Ecto neural progenitor cell (in vitro differentiated cells): ENCODE data around the gene APP.
"Not testable (repeated sequence)": the region's sequence is repeated elsewhere in the genome, so short reads cannot be mapped to it uniquely, and the experiment has no call there.

Experiments used
- DNase-seq: peaks from one replicate; pipeline ENCODE4 v3.0.0-alpha.2; 2018; ENCODE audit warnings: low spot score

The APP gene

DNA sequence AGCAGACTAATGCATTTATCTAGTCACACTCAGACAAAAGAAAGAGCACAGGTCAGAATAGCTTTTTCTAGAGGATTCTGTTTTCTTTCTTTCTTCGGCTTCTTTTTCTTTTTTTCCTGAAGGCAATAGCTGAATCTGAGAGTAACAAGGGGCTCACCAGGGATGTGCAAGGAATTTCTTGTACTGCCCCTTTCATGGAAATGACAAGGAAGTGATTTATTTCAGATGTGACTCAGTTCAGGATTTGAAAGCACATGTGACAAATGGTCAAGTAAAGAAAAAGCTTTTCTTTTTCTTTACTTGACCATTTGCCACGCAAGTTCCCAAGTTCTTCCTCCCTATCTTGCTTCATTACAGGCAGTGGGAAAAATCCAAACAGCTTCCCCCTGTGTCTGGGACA lies 233.8 kb downstream of the APP start:
- DNase-seq = no peak

DNA sequence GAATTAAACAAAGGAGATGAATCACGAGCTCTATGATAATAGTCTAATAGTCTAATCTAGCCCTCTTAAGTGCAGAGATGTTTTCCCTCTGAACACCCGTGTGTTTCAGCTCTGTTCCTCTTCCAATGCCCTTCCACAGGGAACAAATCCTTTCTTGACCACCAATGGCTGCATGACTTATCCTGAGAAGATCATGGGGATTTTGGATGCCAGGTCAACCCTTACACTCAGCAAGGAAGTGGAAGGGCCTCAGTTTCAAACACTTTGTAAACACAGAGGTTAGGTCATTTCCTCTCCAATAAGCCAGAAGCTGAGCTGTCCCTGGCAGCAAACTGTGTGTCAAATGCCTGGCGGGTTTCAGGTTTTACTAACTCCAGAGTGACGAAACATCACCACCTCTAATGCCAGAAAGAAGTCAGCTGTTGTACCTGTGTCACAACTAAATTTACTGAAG lies 235.8 kb downstream of the APP start:
- no peak for DNase-seq

DNA sequence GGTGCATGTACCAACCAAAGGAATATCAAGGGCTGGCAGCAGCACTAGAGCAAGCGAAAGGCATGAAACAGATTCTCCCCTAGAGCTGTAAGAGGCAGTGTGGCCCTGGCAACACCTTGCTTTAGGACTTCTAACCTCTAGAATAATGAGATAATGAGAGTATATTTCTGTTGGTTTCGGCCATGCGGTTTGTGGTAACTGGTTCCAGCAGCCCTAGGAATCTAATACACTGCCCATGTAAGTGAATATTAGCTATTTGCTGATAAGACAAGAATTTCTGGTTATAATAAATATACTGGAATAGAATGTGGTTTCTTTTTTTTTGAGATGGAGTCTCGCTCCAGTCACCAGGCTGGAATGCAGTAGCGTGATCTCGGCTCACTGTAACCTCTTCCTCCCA lies 236.4 kb downstream of the APP start:
- DNase-seq = no peak

DNA sequence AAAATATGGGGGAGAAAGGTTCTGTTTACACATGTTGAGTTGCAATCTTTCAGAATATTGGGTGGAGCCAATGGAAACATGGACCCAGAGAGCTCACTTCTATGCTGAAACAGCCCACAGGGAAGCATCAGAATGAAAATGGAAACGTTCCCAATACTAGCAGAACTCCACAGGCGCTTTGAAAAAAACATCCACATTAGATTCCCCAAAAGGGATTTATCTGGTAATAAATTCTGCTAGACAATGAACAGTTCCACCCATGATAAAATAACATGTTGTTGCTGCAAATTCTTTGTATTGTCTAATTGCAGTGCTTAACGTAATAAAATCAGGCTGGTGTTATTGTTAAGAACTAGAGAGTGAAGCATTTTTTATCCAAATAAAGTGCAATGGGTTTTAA lies 238.8 kb downstream of the APP start:
- no peak for DNase-seq

DNA sequence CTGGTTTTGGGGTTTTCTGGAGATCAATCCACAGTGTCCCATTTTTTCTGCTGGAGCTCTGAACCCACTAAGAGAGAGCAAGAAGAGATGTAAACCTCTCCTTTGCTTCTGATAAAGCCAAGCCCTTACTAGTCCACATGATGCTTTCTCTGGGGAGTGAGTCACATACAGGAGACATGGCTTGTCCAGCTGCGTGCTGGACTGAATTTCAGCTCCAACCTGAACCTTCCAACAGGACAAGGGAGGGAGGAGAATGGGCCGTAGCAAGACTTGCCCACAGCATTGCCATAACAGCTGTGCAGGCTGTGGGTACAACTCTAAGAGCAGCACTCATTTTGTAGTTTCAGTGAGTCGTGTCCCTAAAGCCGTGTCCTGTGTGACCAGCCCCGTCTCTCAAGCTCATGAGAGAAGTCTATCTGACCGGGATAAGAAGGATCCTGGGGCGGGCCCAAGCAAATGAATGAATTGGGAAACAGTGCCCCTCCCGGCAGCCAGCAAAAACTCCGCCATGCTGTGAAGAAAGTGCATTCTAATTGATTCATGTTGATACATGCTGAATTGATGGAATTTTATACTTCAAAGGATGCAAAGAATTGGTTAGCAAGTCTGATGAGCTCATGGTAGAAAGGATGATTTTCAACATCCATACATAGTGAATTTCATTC lies 240.6 kb downstream of the APP start:
- DNase-seq = no peak

DNA sequence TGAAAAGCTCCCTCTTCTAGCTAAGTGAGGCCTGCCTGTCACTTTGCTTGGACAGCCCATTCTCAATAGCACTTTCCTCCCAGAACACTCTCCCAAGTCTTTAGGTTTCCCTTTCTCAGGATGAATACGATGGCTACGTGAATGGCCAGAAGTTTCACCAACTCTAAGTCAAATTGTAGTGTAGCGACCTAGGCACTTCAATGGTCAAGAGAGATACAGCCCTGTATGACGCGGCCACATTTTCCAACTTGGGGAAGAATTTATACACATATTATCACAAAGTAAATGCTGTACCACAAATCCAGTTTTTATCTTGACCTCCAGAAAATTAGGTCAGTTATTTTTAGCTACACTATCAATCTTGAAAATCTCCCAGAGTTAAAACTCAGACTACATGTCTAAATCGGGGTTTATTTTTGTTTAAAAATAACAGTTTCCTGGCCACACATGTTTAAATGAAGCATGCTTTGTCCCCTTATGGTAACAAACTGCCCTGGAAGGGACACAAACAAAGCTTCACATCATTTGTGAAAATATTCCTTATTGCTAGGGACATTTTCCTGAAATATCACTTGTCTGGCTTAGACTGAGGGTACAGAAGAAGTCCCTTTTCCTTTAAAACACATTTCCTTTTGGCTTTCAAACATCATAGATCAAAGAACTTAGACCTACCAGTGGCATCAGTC lies 243.2 kb downstream of the APP start:
- DNase-seq = no peak

DNA sequence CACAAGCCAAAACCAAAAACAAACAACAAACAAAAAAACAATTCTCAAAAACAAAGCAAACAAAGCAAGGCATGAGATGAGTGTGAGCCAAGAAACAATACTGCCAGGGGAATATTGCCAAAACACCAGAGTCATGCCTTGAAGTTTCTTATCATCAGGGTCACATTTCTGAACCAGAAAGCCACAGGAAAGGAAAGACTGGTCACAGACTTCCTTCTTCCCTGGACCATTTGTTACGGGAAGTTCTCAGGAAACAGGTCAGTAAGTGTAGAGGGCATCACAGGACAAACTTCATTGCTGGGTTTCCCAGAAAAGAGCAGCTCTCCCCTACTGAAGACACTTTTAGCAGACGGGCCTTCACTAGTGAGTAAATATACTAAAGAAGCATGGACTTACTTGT lies 244.6 kb downstream of the APP start:
- DNase-seq = no peak

DNA sequence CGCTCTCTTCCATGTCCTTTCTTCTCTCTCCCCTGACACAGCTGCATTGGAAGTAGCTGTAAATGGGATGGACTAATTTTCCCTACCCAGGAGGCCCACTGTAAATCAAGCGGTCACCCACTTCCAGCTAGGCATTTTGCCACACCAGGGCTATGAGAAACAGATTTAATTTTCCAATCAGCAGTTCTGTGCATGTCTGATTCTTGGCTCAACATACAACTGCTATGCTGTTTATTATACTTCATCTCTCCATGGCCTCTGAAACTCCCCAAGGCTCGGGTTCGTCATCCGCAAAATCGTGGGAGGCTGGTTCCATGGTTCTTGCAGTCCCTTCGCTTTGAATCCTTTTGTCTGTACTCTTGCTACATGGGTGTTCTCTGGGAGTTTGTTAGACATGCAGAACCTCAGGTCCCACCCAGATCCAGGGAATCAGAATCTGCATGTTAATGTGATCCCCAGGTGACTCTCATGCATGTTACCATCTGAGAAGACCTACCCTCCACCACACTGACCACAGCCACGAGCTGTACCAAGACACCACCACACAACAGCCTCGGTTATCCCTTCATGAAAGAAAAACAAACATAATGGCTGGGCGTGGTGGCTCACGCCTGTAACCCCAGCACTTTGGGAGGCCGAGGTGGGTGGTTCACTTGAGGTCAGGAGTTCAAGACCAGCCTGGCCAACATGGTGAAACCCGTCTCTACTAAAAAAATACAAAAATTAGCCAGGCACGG lies 245.3 kb downstream of the APP start:
- no peak for DNase-seq

DNA sequence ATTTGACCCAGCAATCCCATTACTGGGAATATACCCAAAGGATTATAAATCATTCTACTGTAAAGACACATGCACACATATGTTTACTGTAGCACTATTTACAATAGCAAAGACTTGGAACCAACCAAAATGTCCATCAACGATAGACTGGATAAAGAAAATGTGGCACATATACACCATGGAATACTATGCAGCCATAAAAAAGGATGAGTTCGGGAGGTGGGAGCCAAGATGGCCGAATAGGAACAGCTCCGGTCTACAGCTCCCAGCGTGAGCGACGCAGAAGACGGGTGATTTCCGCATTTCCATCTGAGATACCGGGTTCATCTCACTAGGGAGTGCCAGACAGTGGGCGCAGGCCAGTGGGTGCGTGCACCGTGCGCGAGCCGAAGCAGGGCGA lies 252.4 kb downstream of the APP start:
- not testable (repeated sequence) for DNase-seq

DNA sequence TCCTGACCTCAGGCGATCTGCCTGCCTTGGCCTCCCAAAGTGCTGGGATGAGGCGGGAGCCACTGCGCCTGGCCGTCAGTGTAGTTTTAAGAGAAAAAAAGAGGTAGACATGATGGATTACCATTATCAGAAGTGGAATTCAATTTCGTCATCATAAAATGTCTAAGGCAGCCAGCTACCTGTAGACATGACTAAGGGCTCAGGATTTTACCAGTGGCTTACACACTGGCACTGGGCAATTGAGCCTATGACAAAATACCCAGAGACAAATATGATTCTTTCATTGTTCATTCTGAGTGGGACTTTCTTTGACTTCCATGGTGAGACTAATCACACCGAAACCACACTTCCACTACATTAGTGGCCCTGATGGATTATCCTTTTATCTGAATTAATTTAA lies 254.3 kb downstream of the APP start:
- DNase-seq = no peak

DNA sequence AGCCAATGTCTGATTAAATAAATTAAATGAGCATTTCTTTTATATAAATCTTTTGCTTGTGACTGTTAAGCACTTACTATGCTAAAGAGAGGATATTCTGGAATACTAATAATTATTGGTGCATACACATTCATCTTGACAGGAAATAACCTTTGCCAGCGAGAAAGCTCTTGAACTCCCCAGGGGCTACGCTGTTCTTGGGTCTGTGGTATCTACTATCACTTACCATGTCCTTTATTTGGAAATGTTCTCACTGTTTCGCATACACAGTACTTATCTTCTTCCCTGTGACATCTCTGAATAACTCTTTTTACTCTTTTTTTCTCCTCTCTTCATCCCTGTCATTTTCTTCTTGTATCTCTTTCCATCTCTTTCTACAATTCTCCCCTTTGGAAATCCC lies 257.1 kb downstream of the APP start:
- no peak for DNase-seq

DNA sequence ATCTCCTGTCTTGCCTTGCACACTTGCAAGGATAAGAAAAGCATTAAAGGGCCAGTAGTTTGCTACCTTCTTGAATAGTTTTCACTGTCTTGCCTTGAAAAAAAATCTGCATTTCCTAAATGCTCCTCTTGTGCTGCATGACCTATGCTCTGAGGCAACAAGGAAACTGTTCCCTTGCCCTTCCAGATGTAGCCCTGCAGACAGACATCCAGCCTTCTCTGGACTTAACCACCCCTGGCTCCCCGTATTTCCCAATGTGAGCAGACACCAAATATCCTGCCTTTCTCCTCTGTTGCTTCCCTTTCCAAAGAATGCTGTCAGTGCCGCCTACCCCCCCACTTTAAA lies 258.2 kb downstream of the APP start:
- DNase-seq = no peak

DNA sequence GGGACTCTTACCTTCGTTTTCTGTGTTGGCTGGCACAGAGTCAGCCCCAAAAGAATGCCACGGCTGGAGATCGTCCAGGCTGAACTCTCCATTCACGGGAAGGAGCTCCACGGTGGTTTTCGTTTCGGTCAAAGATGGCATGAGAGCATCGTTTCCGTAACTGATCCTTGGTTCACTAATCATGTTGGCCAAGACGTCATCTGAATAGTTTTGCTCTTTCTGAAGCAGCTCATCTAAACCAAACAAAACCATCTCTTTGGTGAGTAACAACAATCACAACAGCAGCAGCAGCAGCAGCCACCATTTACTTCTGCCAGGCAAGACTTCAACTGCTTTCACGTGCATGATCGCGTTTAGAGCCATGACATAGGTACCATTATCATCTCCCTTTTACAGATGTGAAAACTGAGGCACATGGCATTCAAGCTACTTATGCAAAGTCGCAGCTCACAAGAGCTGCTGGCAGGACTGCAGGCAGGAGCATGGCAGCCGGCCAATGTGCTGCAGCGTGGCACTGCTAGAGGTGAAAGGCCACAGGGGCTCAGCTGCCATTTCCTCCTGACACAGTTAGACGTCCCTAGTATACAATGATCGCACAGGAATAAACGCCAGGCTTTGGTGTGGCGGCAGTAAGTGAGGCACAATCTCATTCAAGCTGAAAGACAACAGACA lies 258.7 kb downstream of the APP start:
- no peak for DNase-seq

DNA sequence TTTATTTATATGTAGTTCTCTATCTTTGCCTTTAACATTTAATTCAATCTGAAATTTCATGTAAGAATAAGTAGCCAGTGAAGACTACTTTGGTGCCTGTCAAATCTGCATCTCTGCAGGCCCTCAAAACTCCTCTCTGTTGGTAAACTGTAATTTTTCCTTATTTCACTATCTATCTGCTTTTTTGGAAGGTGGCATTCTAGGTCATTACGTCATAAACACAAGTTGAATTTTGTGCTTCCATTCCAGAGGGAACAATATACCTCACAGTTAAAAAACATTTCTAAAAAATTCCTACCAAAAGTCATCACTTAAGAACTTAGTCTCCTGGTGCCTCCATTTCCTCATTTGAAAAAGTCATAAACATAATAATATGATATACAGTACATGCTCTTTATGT lies 259.8 kb downstream of the APP start:
- no peak for DNase-seq

DNA sequence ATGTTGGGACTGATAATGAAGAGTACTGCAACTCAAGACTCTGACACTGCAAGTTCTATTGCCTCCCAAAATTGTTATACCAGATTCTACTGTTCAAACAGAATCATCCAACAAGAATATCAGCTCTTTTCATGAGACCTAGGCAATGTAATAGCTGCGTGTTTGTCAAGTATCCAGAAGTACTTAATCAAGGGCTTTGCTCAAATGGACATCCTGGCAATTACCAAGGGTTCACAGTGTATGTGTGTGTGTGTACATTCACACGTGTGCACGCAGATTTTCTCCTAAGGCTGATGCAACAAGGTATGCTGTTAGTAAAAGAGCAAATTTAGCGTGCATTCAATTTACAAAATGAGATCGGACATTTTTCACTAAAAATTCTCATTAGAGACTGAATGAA lies 261.2 kb downstream of the APP start:
- DNase-seq = no peak

DNA sequence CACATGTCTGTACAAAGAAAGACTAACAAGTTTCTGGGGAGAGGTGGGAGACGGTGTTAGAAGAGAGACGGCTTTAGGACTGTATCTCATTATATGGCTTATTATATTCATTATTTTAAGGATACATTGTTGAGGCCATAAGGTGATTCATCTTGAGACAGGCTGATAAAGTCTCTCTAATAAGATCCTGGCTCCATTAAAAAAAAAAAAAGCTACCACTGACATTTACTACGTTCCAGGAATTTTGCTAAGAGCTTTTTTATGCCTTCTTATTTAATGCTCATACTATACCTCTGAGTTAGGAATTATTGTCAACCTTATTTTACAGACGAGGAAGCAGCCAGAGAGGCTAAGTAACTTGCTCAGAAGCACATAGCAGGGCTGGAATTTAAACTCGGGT lies 262.1 kb downstream of the APP start:
- DNase-seq = no peak

DNA sequence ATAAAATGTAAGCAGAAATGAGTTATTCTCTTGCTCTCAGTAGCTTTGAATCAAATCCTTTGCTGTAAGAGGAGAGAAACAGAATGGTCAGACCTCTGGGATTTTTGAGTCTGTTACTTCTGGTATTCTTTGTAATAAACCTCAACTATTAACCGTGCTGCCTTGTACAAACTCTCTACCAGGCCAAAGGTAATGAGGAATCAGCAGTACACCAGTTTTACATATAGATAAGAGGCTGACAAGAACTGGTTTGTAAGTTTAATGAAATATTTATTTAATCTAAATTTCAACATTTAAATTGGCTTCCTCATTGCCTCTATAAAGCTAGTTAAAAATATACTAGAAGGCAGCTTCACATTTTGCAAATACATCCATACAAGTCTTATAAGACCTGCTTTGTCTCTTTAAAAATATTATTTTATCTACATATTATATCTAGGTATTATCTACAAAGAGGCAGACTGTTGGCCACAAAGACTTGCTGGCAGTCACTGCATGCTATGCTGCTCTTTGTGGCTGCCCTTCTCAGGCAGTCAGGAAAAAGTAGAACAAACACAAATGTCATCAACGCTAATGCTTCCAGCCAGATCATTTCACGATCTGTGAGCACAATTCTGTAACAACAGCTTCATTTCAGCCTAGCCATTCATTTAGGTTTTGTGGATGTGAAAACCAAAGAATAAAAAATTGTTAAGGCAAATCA lies 262.8 kb downstream of the APP start:
- no peak for DNase-seq

DNA sequence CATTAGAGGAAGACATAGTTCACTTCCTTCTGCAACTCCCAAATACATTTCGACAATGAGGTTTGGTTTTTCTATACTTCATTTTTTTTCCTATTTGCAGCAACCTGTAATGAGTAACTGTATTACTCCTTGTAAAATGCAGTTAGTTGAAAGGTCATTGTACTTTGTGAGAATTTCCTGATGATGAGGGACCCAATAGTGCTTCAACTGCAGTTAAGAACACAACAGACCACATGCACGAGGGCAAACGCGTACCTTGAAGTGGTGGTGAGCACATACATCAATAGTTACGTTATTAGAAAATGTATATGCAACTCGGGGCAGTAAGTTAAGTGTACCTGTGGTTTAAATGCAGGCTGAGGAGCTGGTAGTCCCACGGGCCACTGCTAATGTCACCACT lies 264.0 kb downstream of the APP start:
- no peak for DNase-seq

DNA sequence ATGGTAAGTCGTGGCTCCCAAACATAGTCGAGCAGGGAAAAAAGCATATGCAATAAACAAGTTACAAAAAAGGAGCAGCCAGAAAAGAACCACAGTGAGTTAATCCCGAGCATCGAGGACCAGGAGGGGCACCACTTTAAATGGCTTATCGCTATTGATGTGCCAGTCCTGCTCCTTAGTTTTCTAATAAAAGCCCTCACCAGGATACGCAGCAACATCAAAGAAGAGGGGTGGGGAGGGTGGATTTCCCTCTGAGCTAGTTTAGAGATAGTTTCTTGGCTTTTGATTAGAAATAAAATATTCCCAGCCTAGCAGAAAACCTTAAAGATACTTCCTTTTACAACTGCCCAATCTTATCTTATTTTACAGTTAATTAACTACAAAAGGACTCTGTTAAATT lies 265.4 kb downstream of the APP start:
- DNase-seq = no peak

DNA sequence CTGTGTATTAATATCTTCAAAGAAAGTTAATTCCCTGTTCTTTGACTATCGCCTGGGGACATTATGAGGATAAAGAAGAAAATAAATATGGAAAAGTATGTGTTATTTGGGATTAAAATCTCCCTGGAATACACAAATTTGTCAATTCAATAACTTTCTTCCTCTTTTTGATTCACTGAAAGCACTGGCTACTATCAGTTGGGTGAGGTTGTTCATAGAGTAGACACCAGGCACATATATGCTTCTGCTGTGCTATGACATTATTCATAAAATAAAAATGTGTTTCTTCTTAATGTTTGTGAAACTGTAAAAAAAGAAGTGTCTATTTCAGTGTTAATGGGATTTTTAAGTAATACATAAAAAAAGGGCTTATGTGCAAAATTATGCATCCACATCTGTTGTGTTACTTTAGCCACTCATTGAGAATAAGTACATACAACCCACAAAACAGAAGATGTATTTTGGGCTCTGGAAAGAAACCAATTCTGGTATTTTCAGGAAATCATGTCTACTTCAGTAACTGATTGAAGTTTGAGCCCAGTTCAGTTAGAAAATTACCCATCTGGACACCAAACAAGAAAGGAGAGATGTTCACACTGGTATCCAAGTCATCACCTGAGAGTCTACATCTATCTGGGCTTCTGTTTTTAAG lies 266.4 kb downstream of the APP start:
- no peak for DNase-seq

DNA sequence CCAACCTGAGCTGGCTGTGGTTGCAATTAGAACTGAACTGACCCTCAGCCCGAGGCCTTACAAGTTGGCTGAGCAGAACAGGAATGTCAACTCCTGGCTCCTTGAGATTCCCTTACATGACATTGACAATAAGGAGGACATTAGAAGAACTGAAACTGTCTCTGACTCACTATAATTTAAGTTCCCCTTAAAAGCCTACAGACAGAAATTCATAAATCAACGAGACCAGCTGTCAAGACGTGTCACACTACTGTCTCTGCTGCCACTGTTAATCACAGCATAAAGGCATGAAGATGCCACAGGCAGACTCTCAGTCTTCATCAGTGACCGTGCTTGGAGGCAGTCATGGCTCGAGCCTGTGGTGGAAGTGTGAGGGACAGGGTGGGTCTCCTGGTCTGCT lies 267.0 kb downstream of the APP start:
- no peak for DNase-seq
